ENCODE results near the gene RAB7B. TPM values are rescaled to one million over a fixed set of nuclear protein-coding genes. Genes with fewer than 3 reads are reported as not detected.

Gene RAB7B
- total and polyA plus RNA-seq, 12 donors: 0.49 to 4.0 (median 1.2) TPM

DNA sequence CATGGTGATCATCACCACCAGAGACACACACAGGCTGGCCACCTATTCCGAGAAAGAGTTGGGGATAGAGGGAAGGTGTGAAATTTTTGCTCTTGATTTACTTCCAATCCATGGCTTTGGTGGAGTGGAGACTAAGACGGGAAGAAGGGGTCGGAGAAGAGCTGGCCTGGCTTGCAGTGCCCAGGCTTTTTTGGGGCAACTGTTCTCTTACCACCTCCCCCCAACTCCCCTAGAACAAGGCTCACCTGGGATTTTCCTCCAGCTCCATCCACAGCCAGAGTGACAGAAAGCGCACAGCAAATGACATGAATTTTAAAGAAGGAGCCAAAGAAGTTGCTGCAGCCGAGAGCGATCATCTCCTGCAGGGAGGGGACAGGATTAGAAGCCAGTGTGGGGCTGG is 75.9 kb downstream of the RAB7B start:
- no peak for ATAC-seq
- H3K36me3 ChIP-seq: no peaks in the 10 kb centered on the region

More for the DNA sequence above, 75.9 kb downstream of the RAB7B start:
- H3K4me3 ChIP-seq: no peak overlapping the region
- no peaks in the 10 kb centered on the region for H3K9me3 ChIP-seq
- no peaks in the 10 kb centered on the region for H3K27me3 ChIP-seq
- no peak for DNase-seq
- WGBS, 2 donors: 93 to 96% methylated on average over 6 of the region's 6 CpGs
- intact Hi-C loops (cut with DNase I): loop anchor here in 3 of 10 donors (5.0 to 10.0 kb wide), 3 partner anchors 35 to 178 kb away; no protein-coding TSS in a partner anchor
- no peak overlapping the region for H3K27ac ChIP-seq
- TF ChIP-seq, protein P1, sequence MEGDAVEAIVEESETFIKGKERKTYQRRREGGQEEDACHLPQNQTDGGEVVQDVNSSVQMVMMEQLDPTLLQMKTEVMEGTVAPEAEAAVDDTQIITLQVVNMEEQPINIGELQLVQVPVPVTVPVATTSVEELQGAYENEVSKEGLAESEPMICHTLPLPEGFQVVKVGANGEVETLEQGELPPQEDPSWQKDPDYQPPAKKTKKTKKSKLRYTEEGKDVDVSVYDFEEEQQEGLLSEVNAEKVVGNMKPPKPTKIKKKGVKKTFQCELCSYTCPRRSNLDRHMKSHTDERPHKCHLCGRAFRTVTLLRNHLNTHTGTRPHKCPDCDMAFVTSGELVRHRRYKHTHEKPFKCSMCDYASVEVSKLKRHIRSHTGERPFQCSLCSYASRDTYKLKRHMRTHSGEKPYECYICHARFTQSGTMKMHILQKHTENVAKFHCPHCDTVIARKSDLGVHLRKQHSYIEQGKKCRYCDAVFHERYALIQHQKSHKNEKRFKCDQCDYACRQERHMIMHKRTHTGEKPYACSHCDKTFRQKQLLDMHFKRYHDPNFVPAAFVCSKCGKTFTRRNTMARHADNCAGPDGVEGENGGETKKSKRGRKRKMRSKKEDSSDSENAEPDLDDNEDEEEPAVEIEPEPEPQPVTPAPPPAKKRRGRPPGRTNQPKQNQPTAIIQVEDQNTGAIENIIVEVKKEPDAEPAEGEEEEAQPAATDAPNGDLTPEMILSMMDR (IDR thresholded peaks at IDR 0.05): no peak
- peaks cover 0 to 12% (median 0%) of the 10 kb centered on the region in 9 donors for H3K4me1 ChIP-seq

Other genes with a start within 250 kb of the RAB7B start
- 10 to 100 TPM in 9 of 10 donors, 1 to 10 TPM in 1; 9.1 to 23.1 (median 16.3) TPM for gene RAB29, start 227.9 kb downstream of the RAB7B start, total RNA-seq
- 10 to 100 TPM in 1 of 2 donors, 1 to 10 TPM in 1; 5.6 to 10.4 TPM for gene RAB29, start 227.9 kb downstream of the RAB7B start, polyA plus RNA-seq
- 100 to 1,000 TPM; 247 to 566 (median 322) TPM for gene SLC41A1, start 190.2 kb downstream of the RAB7B start, total RNA-seq
- 100 to 1,000 TPM in 1 of 2 donors, 10 to 100 TPM in 1; 97.0 to 102 TPM for gene SLC41A1, start 190.2 kb downstream of the RAB7B start, polyA plus RNA-seq
- gene PM20D1, start 153.3 kb downstream of the RAB7B start, total RNA-seq: 1 to 10 TPM in 4 of 10 donors, under 1 TPM in 6; 0.12 to 1.9 (median 0.66) TPM
- under 1 TPM; 0.30 to 0.73 TPM for gene PM20D1, start 153.3 kb downstream of the RAB7B start, polyA plus RNA-seq
- gene SLC26A9, start 59.9 kb downstream of the RAB7B start, total RNA-seq: 10 to 100 TPM in 8 of 10 donors, 1 to 10 TPM in 2; 8.4 to 41.1 (median 14.4) TPM
- gene SLC26A9, start 59.9 kb downstream of the RAB7B start, polyA plus RNA-seq: 10 to 100 TPM in 1 of 2 donors, 1 to 10 TPM in 1; 3.3 to 10.7 TPM
- not detected for gene CTSE, start 20.5 kb upstream of the RAB7B start, total RNA-seq
- gene CTSE, start 20.5 kb upstream of the RAB7B start, polyA plus RNA-seq: under 1 TPM in 1 of 2 donors, not detected in 1; 0.01 TPM
- gene RHEX, start 49.8 kb upstream of the RAB7B start, total RNA-seq: 1 to 10 TPM in 1 of 10 donors, not detected in 9; 1.2 TPM
- gene RHEX, start 49.8 kb upstream of the RAB7B start, polyA plus RNA-seq: under 1 TPM in 1 of 2 donors, not detected in 1; 0.22 TPM
- gene AVPR1B, start 114.0 kb upstream of the RAB7B start, total RNA-seq: not detected
- gene AVPR1B, start 114.0 kb upstream of the RAB7B start, polyA plus RNA-seq: not detected
- 1 to 10 TPM in 5 of 10 donors, under 1 TPM in 2, not detected in 3; 0.38 to 2.9 (median 1.5) TPM for gene FAM72A, start 199.4 kb upstream of the RAB7B start, total RNA-seq
- gene FAM72A, start 199.4 kb upstream of the RAB7B start, polyA plus RNA-seq: 1 to 10 TPM in 1 of 2 donors, under 1 TPM in 1; 0.88 to 1.3 TPM
- 10 to 100 TPM; 10.4 to 24.1 (median 15.5) TPM for gene SRGAP2, start 200.1 kb upstream of the RAB7B start, total RNA-seq
- 10 to 100 TPM in 1 of 2 donors, 1 to 10 TPM in 1; 7.6 to 13.2 TPM for gene SRGAP2, start 200.1 kb upstream of the RAB7B start, polyA plus RNA-seq

All from heart right ventricle (tissue), 16 donors.